H9 (cell line): ENCODE data around the gene PAAF1. TPM values are rescaled to one million over a fixed set of nuclear protein-coding genes. Genes with fewer than 3 reads are reported as not detected.

ENCODE experiments used
- DNase-seq: peaks from one replicate; pipeline ENCODE4 v3.0.0-alpha.2; 2017
- H2AFZ ChIP-seq: one replicate; pipeline ENCODE4 v1.6.1; 2013; ENCODE audit warnings: mild to moderate bottlenecking, low read length, control low read depth, moderate library complexity
- H2AK5ac ChIP-seq: 2 replicates; pipeline ENCODE4 v1.6.1; 2013; ENCODE audit warnings: low read length, control low read depth, mixed read lengths; ENCODE audit not compliant: insufficient read length
- H2BK120ac ChIP-seq: one replicate; pipeline ENCODE4 v1.6.1; 2013; ENCODE audit warnings: low read depth, mild to moderate bottlenecking, low read length, control low read depth, inconsistent platforms; ENCODE audit not compliant: poor library complexity, severe bottlenecking
- H2BK12ac ChIP-seq: 2 replicates; pipeline ENCODE4 v1.6.1; 2013; ENCODE audit warnings: low read length, control low read depth, mixed read lengths, low read depth; ENCODE audit not compliant: insufficient read length
- H2BK15ac ChIP-seq: 2 replicates; pipeline ENCODE4 v1.6.1; 2013; ENCODE audit warnings: low read depth, low read length, control low read depth
- H2BK20ac ChIP-seq: one replicate; pipeline ENCODE4 v1.6.1; 2013; ENCODE audit warnings: low read depth, mild to moderate bottlenecking, low read length, control low read depth, inconsistent platforms; ENCODE audit not compliant: poor library complexity, severe bottlenecking
- H2BK5ac ChIP-seq: 2 replicates; pipeline ENCODE4 v1.6.1; 2013; ENCODE audit warnings: low read length, control low read depth, mixed read lengths; ENCODE audit not compliant: insufficient read length
- H3K14ac ChIP-seq: 2 replicates; pipeline ENCODE4 v1.6.1; 2013; ENCODE audit warnings: low read length, control low read depth; ENCODE audit not compliant: insufficient read depth
- H3K18ac ChIP-seq: 2 replicates; pipeline ENCODE4 v1.6.1; 2013; ENCODE audit warnings: low read depth, mild to moderate bottlenecking, mixed read lengths, low read length, control low read depth; ENCODE audit not compliant: insufficient read length
- H3K23ac ChIP-seq: 2 replicates; pipeline ENCODE4 v1.6.1; 2013; ENCODE audit warnings: low read length, control low read depth, mixed read lengths, low read depth; ENCODE audit not compliant: insufficient read length
- H3K23me2 ChIP-seq: 2 replicates; pipeline ENCODE4 v1.6.1; 2013; ENCODE audit warnings: low read depth, mild to moderate bottlenecking, mixed read lengths, low read length, control low read depth; ENCODE audit not compliant: insufficient read length, poor library complexity, severe bottlenecking
- H3K27ac ChIP-seq: 2 replicates; pipeline ENCODE4 v1.5.1; 2013; ENCODE audit warnings: low read length, control low read depth, mixed read lengths, low read depth; ENCODE audit not compliant: insufficient read length
- H3K27me3 ChIP-seq: 2 replicates; pipeline ENCODE4 v1.6.1; 2013; ENCODE audit warnings: low read length, control low read depth, inconsistent platforms; ENCODE audit not compliant: insufficient read depth
- H3K4ac ChIP-seq: 2 replicates; pipeline ENCODE4 v1.6.1; 2013; ENCODE audit warnings: low read depth, mild to moderate bottlenecking, control low read depth, inconsistent platforms, low read length, moderate library complexity
- H3K4me1 ChIP-seq: 2 replicates; pipeline ENCODE4 v1.6.1; 2013; ENCODE audit warnings: low read length, control low read depth, inconsistent platforms; ENCODE audit not compliant: insufficient read depth
- H3K4me2 ChIP-seq: 2 replicates; pipeline ENCODE4 v1.6.1; 2013; ENCODE audit warnings: low read length, control low read depth, mixed read lengths; ENCODE audit not compliant: insufficient read length, insufficient read depth
- H3K56ac ChIP-seq: 2 replicates; pipeline ENCODE4 v1.6.1; 2013; ENCODE audit warnings: low read depth, mild to moderate bottlenecking, mixed read lengths, low read length, control low read depth; ENCODE audit not compliant: insufficient read length
- H3K79me1 ChIP-seq: 2 replicates; pipeline ENCODE4 v1.6.1; 2013; ENCODE audit warnings: low read depth, mild to moderate bottlenecking, moderate library complexity, low read length, control low read depth, inconsistent platforms; ENCODE audit not compliant: insufficient read depth, poor library complexity, severe bottlenecking
- H3K79me2 ChIP-seq: 2 replicates; pipeline ENCODE4 v1.6.1; 2013; ENCODE audit warnings: low read length, control low read depth, inconsistent platforms; ENCODE audit not compliant: insufficient read depth
- H3K9ac ChIP-seq: 2 replicates; pipeline ENCODE4 v1.6.1; 2013; ENCODE audit warnings: low read length, control low read depth, mixed read lengths; ENCODE audit not compliant: insufficient read length; ENCODE audit errors: extremely low read depth
- H3K9me3 ChIP-seq: one replicate; pipeline ENCODE4 v1.6.1; 2013; ENCODE audit warnings: low read depth, low read length, inconsistent platforms; ENCODE audit not compliant: control insufficient read depth
- H3T11ph ChIP-seq: one replicate; pipeline ENCODE4 v1.6.1; 2013; ENCODE audit warnings: mild to moderate bottlenecking, low read length, control low read depth, inconsistent platforms
- H4K20me1 ChIP-seq: one replicate; pipeline ENCODE4 v1.6.1; 2013; ENCODE audit not compliant: control insufficient read depth, insufficient read length, insufficient read depth
- H4K5ac ChIP-seq: 2 replicates; pipeline ENCODE4 v1.6.1; 2013; ENCODE audit warnings: low read depth, mild to moderate bottlenecking, mixed read lengths, low read length, control low read depth; ENCODE audit not compliant: insufficient read length
- H4K8ac ChIP-seq: replicated peaks from 2 replicates; pipeline ENCODE4 v1.6.1; 2013; ENCODE audit warnings: low read length, control low read depth, mixed read lengths, low read depth; ENCODE audit not compliant: insufficient read length
- H4K91ac ChIP-seq: 2 replicates; pipeline ENCODE4 v1.6.1; 2013; ENCODE audit warnings: low read depth, mild to moderate bottlenecking, moderate library complexity, mixed read lengths, low read length, control low read depth; ENCODE audit not compliant: insufficient read length
- H3K27ac Mint-ChIP-seq, 3 experiments: 2 replicates in 2 of 3; 3 replicates in 1 of 3; pipeline ENCODE4 v1.8.0; 2020 to 2021; ENCODE audit warnings: mixed read lengths in 3 of 3, mild to moderate bottlenecking in 1 of 3, moderate library complexity in 1 of 3
- H3K27me3 Mint-ChIP-seq: 2 replicates; pipeline ENCODE4 v1.8.0; 2021; ENCODE audit warnings: low read depth, mild to moderate bottlenecking, moderate library complexity, mixed read lengths
- H3K36me3 Mint-ChIP-seq, 3 experiments: 2 replicates in 2 of 3; 3 replicates in 1 of 3; pipeline ENCODE4 v1.8.0; 2020 to 2021; ENCODE audit warnings: low read depth in 3 of 3, mixed read lengths in 3 of 3; ENCODE audit not compliant: insufficient read depth in 1 of 3
- H3K4me1 Mint-ChIP-seq, 2 experiments: 2 replicates each; pipeline ENCODE4 v1.8.0; 2020; ENCODE audit warnings: mixed read lengths in 2 of 2
- H3K4me3 Mint-ChIP-seq, 2 experiments: 2 replicates in 1 of 2; 3 replicates in 1 of 2; pipeline ENCODE4 v1.8.0; 2020 to 2021; ENCODE audit warnings: mild to moderate bottlenecking in 2 of 2, mixed read lengths in 2 of 2, moderate library complexity in 1 of 2
- H3K9me3 Mint-ChIP-seq, 2 experiments: 2 replicates in 1 of 2; 3 replicates in 1 of 2; pipeline ENCODE4 v1.8.0; 2020; ENCODE audit warnings: mild to moderate bottlenecking in 2 of 2, mixed read lengths in 2 of 2, moderate library complexity in 1 of 2
- CTCF ChIP-seq: fragments of 200-600 bp; sonication (generic); conservative IDR thresholded peaks from 3 replicates; pipeline ENCODE4 v1.8.0; 2021; ENCODE audit warnings: antibody characterized with exemption, mild to moderate bottlenecking
- WGBS: extraction: QIAGEN DNeasy Blood & Tissue Kit; methylation state at CpG from one replicate; pipeline ENCODE4 v1.1.7; 2013; ENCODE audit warnings: missing lambda C conversion rate, low lambda C conversion rate, mixed read lengths; ENCODE audit not compliant: insufficient read length; ENCODE audit errors: extremely low coverage; 5-methylcytosine and 5-hydroxymethylcytosine counted together
- total RNA-seq: library from RNA; stranded (reverse); gene quantifications from 2 replicates; pipeline ENCODE4 v1.2.1, GENCODE V29; 2021

PAAF1 gene
- total RNA-seq, 1 experiment from 2014 or later = 24.3 TPM

GRCh38 chr11:73972620-73973449, 96.0 kb downstream of the PAAF1 start:
- H2AK5ac ChIP-seq = no peak overlapping the region
- H3K4me1 ChIP-seq = no peaks in the 10 kb centered on the region
- Mint-ChIP-seq H3K36me3 (peaks cover 31 to 42% (median 41%) of the 10 kb centered on the region in 3 experiments; a peak in 6 of 7 replicates), H3K27me3 (peaks cover 2% of the 10 kb centered on the region), H3K4me1 (peaks cover 0 to 5% of the 10 kb centered on the region in 2 experiments; a peak in 1 of 4 replicates), H3K9me3 (no peaks in the 10 kb centered on the region), H3K4me3 (no peak overlapping the region), H3K27ac (peak overlapping the region in 1 of 3 experiments; percentile 44; a peak in 2 of 7 replicates)
- H3K23ac ChIP-seq = no peak overlapping the region
- no peak overlapping the region for H3K27ac ChIP-seq
- WGBS = no CpG with 5 or more reads among the region's 11 CpGs
- no peak overlapping the region for H4K5ac ChIP-seq
- H3K18ac ChIP-seq = no peak overlapping the region
- H2BK5ac ChIP-seq = no peak overlapping the region
- H4K8ac ChIP-seq = no peak overlapping the region
- H2BK15ac ChIP-seq = no peak overlapping the region
- no peak overlapping the region for H2AFZ ChIP-seq
- no peaks in the 10 kb centered on the region for H3K27me3 ChIP-seq
- H3T11ph ChIP-seq = no peak overlapping the region
- H3K14ac ChIP-seq = no peak overlapping the region; the same call in 1 of the 2 replicates
- no peak overlapping the region for H4K91ac ChIP-seq
- H3K79me2 ChIP-seq = no peaks in the 10 kb centered on the region
- no peaks in the 10 kb centered on the region for H3K23me2 ChIP-seq
- H3K9ac ChIP-seq = no peak overlapping the region
- H3K4me2 ChIP-seq = no peak overlapping the region
- H2BK20ac ChIP-seq = no peak overlapping the region
- no peak overlapping the region for H2BK12ac ChIP-seq
- H4K20me1 ChIP-seq = no peaks in the 10 kb centered on the region
- no peaks in the 10 kb centered on the region for H3K9me3 ChIP-seq
- no peak overlapping the region for H2BK120ac ChIP-seq
- no peak for DNase-seq
- TF ChIP-seq CTCF = no peak
- H3K4ac ChIP-seq = no peak overlapping the region
- H3K56ac ChIP-seq = no peak overlapping the region
- no peaks in the 10 kb centered on the region for H3K79me1 ChIP-seq
